Measurements from ENCODE around the gene IL2RA.

DNA sequence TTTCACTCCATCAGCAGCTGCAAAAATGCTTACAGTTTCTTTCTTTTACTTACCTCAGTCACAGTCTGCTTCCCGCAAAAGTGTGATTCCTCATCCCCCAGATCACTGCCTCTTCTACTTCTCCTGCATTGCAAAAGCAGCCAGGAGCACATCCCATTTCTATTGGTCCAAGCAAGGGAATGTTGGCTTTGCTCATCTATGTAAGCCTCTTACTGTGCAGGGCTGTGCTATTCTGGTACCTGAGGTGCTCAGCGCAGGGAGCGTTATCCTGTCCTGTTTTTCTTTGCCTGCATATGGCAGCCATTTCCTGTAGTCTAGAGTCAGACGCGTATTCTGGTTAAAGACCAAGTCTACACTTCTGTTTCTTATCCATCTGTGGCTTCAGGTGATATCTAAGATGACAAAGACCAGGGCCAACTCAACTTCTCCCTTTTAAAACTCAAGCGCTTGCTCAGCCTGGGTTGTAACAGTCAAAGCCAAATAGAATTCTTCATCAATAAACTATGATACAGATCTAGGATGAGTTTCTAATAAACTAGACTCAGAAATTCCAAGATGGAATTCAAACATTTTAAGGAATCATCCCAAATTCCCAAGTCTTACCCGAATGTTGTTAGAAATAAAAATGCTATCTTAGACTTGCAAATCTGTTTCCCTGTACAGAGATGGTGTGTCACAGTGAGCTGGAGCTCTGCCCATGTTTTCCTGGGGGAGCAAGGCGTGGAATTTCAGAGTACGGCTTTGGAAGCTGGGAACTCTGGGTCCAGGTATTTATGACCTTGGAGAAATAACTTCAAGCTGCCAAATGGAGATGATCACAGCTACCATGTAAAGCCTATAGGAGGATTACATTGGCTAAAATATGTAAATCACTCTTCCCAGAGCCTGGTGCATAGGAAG, 20.6 kb upstream of the IL2RA start:
- TF ChIP-seq, protein P1, sequence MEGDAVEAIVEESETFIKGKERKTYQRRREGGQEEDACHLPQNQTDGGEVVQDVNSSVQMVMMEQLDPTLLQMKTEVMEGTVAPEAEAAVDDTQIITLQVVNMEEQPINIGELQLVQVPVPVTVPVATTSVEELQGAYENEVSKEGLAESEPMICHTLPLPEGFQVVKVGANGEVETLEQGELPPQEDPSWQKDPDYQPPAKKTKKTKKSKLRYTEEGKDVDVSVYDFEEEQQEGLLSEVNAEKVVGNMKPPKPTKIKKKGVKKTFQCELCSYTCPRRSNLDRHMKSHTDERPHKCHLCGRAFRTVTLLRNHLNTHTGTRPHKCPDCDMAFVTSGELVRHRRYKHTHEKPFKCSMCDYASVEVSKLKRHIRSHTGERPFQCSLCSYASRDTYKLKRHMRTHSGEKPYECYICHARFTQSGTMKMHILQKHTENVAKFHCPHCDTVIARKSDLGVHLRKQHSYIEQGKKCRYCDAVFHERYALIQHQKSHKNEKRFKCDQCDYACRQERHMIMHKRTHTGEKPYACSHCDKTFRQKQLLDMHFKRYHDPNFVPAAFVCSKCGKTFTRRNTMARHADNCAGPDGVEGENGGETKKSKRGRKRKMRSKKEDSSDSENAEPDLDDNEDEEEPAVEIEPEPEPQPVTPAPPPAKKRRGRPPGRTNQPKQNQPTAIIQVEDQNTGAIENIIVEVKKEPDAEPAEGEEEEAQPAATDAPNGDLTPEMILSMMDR (IDR thresholded peaks at IDR 0.05): no peak
- TF ChIP-seq EZH2 (IDR thresholded peaks at IDR 0.05; ENCODE audit: borderline replicate concordance, insufficient read depth, low read depth, low read length, poor library complexity, severe bottlenecking): no peak
